Trophoblast cell (in vitro differentiated cells and primary cell): Measurements from ENCODE around the gene SLC39A9.

Experiments used
- DNase-seq, 2 donors: peaks; one replicate each; pipeline ENCODE4 v3.0.0-alpha.2; 2016
- H2AFZ ChIP-seq: 2 replicates; pipeline ENCODE4 v1.6.1; 2013; ENCODE audit warnings: low read length, moderate library complexity, mild to moderate bottlenecking; ENCODE audit not compliant: insufficient read depth, poor library complexity
- H2AK5ac ChIP-seq: 2 replicates; pipeline ENCODE4 v1.6.1; 2013; ENCODE audit warnings: mild to moderate bottlenecking, low read length
- H2BK120ac ChIP-seq: 2 replicates; pipeline ENCODE4 v1.6.1; 2013; ENCODE audit warnings: low read length, mild to moderate bottlenecking, moderate library complexity; ENCODE audit not compliant: insufficient read depth, poor library complexity
- H2BK12ac ChIP-seq: 2 replicates; pipeline ENCODE4 v1.6.1; 2013; ENCODE audit warnings: mild to moderate bottlenecking, low read length, moderate library complexity
- H2BK5ac ChIP-seq: 2 replicates; pipeline ENCODE4 v1.6.1; 2013; ENCODE audit warnings: low read length, low read depth, moderate library complexity, mild to moderate bottlenecking; ENCODE audit not compliant: poor library complexity
- H3K14ac ChIP-seq: 2 replicates; pipeline ENCODE4 v1.6.1; 2013; ENCODE audit warnings: mild to moderate bottlenecking, low read length
- H3K18ac ChIP-seq: 2 replicates; pipeline ENCODE4 v1.6.1; 2013; ENCODE audit warnings: mild to moderate bottlenecking, low read length
- H3K23ac ChIP-seq: 2 replicates; pipeline ENCODE4 v1.6.1; 2013; ENCODE audit warnings: low read length
- H3K27ac ChIP-seq: 2 replicates; pipeline ENCODE4 v1.5.1; 2013; ENCODE audit warnings: low read depth, mild to moderate bottlenecking, inconsistent platforms, low read length, moderate library complexity
- H3K27me3 ChIP-seq: 2 replicates; pipeline ENCODE4 v1.6.1; 2013; ENCODE audit warnings: inconsistent platforms, mild to moderate bottlenecking, low read length, moderate library complexity; ENCODE audit not compliant: insufficient read depth
- H3K36me3 ChIP-seq, 2 experiments: 1 replicate in 1 of 2; 2 replicates in 1 of 2; pipeline ENCODE4 v1.6.1; 2013; ENCODE audit warnings: low read length in 2 of 2, mild to moderate bottlenecking in 2 of 2, moderate library complexity in 1 of 2; ENCODE audit not compliant: insufficient read depth in 2 of 2, control insufficient read depth in 1 of 2
- H3K4ac ChIP-seq: 2 replicates; pipeline ENCODE4 v1.6.1; 2013; ENCODE audit warnings: low read depth, mild to moderate bottlenecking, low read length, moderate library complexity
- H3K4me1 ChIP-seq, 2 experiments: 1 replicate in 1 of 2; 2 replicates in 1 of 2; pipeline ENCODE4 v1.6.1; 2013; ENCODE audit warnings: low read length in 2 of 2, mild to moderate bottlenecking in 2 of 2, moderate library complexity in 1 of 2; ENCODE audit not compliant: insufficient read depth in 2 of 2, control insufficient read depth in 1 of 2
- H3K4me2 ChIP-seq: 2 replicates; pipeline ENCODE4 v1.6.1; 2013; ENCODE audit warnings: inconsistent platforms, mild to moderate bottlenecking, low read length, moderate library complexity
- H3K4me3 ChIP-seq: 2 replicates; pipeline ENCODE4 v1.5.1; 2013; ENCODE audit warnings: mild to moderate bottlenecking, low read depth, low read length, inconsistent platforms
- H3K79me1 ChIP-seq: one replicate; pipeline ENCODE4 v1.6.1; 2013; ENCODE audit warnings: low read length
- H3K79me2 ChIP-seq: 2 replicates; pipeline ENCODE4 v1.6.1; 2013; ENCODE audit warnings: low read length, mild to moderate bottlenecking; ENCODE audit not compliant: control insufficient read depth, insufficient read depth, poor library complexity
- H3K9ac ChIP-seq: 2 replicates; pipeline ENCODE4 v1.6.1; 2013; ENCODE audit warnings: mild to moderate bottlenecking, low read length
- H3K9me3 ChIP-seq: 2 replicates; pipeline ENCODE4 v1.6.1; 2013; ENCODE audit warnings: low read depth, mild to moderate bottlenecking, control low read depth, inconsistent platforms, low read length; ENCODE audit not compliant: insufficient read depth
- H4K12ac ChIP-seq: 2 replicates; pipeline ENCODE4 v1.6.1; 2013; ENCODE audit warnings: low read depth, mild to moderate bottlenecking, low read length, moderate library complexity
- H4K8ac ChIP-seq: 2 replicates; pipeline ENCODE4 v1.6.1; 2013; ENCODE audit warnings: low read depth, mild to moderate bottlenecking, low read length, moderate library complexity
- H4K91ac ChIP-seq: one replicate; pipeline ENCODE4 v1.6.1; 2013; ENCODE audit warnings: low read depth, mild to moderate bottlenecking, low read length, moderate library complexity
- WGBS: extraction: QIAGEN DNeasy Blood & Tissue Kit; methylation state at CpG from one replicate; pipeline ENCODE4 v1.1.7; 2013; ENCODE audit warnings: missing lambda C conversion rate; ENCODE audit not compliant: insufficient read length, insufficient coverage; ENCODE audit errors: extremely low coverage; 5-methylcytosine and 5-hydroxymethylcytosine counted together

Gene SLC39A9

DNA sequence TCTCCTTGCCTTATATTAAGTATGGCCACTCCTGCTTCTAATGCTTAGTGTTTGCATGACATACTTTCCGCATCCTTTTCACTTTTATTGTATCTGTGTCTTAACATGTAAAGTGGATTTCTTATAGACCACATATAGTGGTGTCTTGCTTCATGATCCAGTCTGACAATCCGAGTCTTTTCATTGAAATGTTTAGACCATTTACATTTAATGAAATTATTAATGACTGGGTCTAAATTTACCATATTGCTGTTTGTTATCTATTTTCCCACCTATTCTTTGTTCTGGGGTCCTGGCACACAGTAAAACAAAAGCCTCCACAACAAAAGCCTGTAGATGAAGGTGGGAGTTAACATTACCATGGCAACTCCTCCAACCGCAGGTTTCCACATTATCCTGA is 23.3 kb upstream of the SLC39A9 start:
- H2BK5ac ChIP-seq, result no peak overlapping the region
- H3K23ac ChIP-seq, result no peak overlapping the region
- no peak overlapping the region for H4K12ac ChIP-seq
- H3K4ac ChIP-seq, result no peak overlapping the region
- H3K79me1 ChIP-seq, result no peaks in the 10 kb centered on the region
- H3K18ac ChIP-seq, result no peak overlapping the region
- no peak overlapping the region for H2AK5ac ChIP-seq
- H3K27me3 ChIP-seq, result no peaks in the 10 kb centered on the region
- H3K9ac ChIP-seq, result no peak overlapping the region
- H2BK120ac ChIP-seq, result no peak overlapping the region
- no peak for DNase-seq
- H3K4me2 ChIP-seq, result no peak overlapping the region
- peaks cover 0 to 12% of the 10 kb centered on the region in 2 experiments for H3K36me3 ChIP-seq
- no peak overlapping the region for H3K4me3 ChIP-seq
- WGBS, result no CpG with 5 or more reads among the region's 3 CpGs
- H2BK12ac ChIP-seq, result no peak overlapping the region
- no peak overlapping the region for H4K91ac ChIP-seq
- no peaks in the 10 kb centered on the region for H3K79me2 ChIP-seq
- no peaks in the 10 kb centered on the region for H3K9me3 ChIP-seq
- H3K27ac ChIP-seq, result no peak overlapping the region
- H2AFZ ChIP-seq, result no peak overlapping the region
- H4K8ac ChIP-seq, result no peak overlapping the region
- H3K4me1 ChIP-seq, result no peaks in the 10 kb centered on the region
- no peak overlapping the region for H3K14ac ChIP-seq

DNA sequence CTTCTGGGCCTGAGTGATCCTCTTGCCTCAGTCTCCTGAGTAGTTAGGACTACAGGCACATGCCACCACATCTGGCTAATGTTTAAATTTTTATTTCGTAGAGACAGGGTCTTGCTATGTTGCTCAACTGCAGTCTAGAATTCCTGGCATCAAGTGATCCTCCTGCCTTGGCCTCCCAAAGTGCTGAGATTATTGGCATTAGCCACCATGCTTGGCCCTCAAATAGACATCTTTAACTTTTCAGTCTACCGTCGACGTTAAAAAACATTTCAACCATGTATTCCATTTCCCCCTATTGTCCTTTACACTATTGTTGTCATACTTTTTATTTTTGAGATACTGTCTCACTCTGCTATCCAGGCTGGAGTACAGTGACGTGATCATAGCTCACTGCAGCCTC is 22.8 kb upstream of the SLC39A9 start:
- Histone ChIP-seq H2BK5ac (no peak overlapping the region), H2AK5ac (no peak overlapping the region), H3K4me2 (no peak overlapping the region), H2BK120ac (no peak overlapping the region), H3K27me3 (no peaks in the 10 kb centered on the region), H4K8ac (no peak overlapping the region), H3K9me3 (no peaks in the 10 kb centered on the region), H3K27ac (no peak overlapping the region), H3K4ac (no peak overlapping the region), H3K36me3 (peaks cover 2 to 14% of the 10 kb centered on the region in 2 experiments), H3K18ac (no peak overlapping the region), H4K91ac (no peak overlapping the region), H3K4me1 (no peaks in the 10 kb centered on the region), H4K12ac (no peak overlapping the region), H3K23ac (no peak overlapping the region), H3K14ac (no peak overlapping the region), H3K79me2 (no peaks in the 10 kb centered on the region), H3K79me1 (no peaks in the 10 kb centered on the region), H2AFZ (no peak overlapping the region), H3K9ac (no peak overlapping the region), H2BK12ac (no peak overlapping the region), H3K4me3 (no peak overlapping the region)
- no CpG with 5 or more reads among the region's 5 CpGs for WGBS
- DNase-seq, result no peak

DNA sequence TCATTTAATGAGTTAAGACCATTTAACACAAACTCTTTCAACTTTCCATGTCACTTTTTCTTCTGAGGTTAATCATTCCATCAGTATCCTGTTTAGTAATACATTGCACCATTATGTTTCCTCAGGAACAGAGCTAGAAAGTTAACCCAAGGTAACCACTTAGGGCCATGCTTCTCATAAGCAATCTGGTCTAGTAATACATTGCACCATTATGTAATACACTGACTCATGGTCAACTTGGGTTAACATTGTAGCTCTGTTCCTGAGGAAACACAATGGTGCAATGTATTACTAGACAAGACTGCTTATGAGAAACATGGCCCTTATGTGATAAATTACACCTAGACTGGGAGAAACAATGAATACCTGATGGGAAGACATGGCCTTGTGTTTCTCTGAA is 22.1 kb upstream of the SLC39A9 start:
- Histone ChIP-seq H3K27ac (no peak overlapping the region), H2BK5ac (no peak overlapping the region)

DNA sequence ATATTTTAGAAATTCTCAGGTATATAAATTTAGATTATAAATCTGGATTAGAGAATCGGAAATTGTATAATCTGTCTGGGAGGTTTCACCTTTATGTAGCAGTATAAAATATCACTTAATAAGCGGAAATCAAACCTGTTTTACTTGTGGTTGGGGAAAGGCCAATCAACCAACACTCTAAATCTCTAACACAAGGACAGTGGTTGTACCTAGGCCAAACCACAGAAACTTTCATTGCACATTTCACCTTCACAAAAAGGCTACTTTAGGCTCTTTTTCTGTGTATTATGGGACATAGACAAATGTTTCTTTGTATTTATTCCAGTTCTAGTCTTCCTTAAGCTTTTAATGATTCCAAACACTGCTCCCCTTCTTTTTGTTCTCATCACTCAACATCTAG is 20.2 kb upstream of the SLC39A9 start:
- peaks cover 9 to 17% of the 10 kb centered on the region in 2 experiments for H3K36me3 ChIP-seq
- H3K4me2 ChIP-seq, result no peak overlapping the region
- H3K18ac ChIP-seq, result no peak overlapping the region
- WGBS, result no CpG with 5 or more reads among the region's 2 CpGs
- H2AFZ ChIP-seq, result no peak overlapping the region
- no peaks in the 10 kb centered on the region for H3K79me1 ChIP-seq
- no peak for DNase-seq
- no peak overlapping the region for H3K14ac ChIP-seq
- no peak overlapping the region for H4K8ac ChIP-seq
- no peak overlapping the region for H3K4ac ChIP-seq
- no peaks in the 10 kb centered on the region for H3K9me3 ChIP-seq
- H4K91ac ChIP-seq, result no peak overlapping the region
- no peak overlapping the region for H4K12ac ChIP-seq
- no peaks in the 10 kb centered on the region for H3K27me3 ChIP-seq
- H3K79me2 ChIP-seq, result no peaks in the 10 kb centered on the region
- no peak overlapping the region for H3K27ac ChIP-seq
- no peaks in the 10 kb centered on the region for H3K4me1 ChIP-seq
- no peak overlapping the region for H3K4me3 ChIP-seq
- H2BK5ac ChIP-seq, result no peak overlapping the region
- H2BK120ac ChIP-seq, result no peak overlapping the region
- no peak overlapping the region for H3K23ac ChIP-seq
- H3K9ac ChIP-seq, result no peak overlapping the region
- no peak overlapping the region for H2BK12ac ChIP-seq
- no peak overlapping the region for H2AK5ac ChIP-seq

More for the DNA sequence above, 22.1 kb upstream of the SLC39A9 start:
- Histone ChIP-seq H2BK12ac (no peak overlapping the region), H3K4me2 (no peak overlapping the region), H3K27me3 (no peaks in the 10 kb centered on the region), H2AFZ (no peak overlapping the region), H4K91ac (no peak overlapping the region), H3K4ac (no peak overlapping the region), H4K12ac (no peak overlapping the region), H3K79me2 (no peaks in the 10 kb centered on the region), H3K9ac (no peak overlapping the region), H2AK5ac (no peak overlapping the region), H3K36me3 (peaks cover 2 to 14% of the 10 kb centered on the region in 2 experiments), H2BK120ac (no peak overlapping the region), H3K79me1 (no peaks in the 10 kb centered on the region), H3K18ac (no peak overlapping the region), H3K14ac (no peak overlapping the region), H3K9me3 (no peaks in the 10 kb centered on the region), H4K8ac (no peak overlapping the region), H3K23ac (no peak overlapping the region), H3K4me1 (no peaks in the 10 kb centered on the region), H3K4me3 (no peak overlapping the region)
- DNase-seq, result peak in 1 of 2 donors; percentile 15
